NCI-H1048 (cell line): Measurements from ENCODE around the gene KIF1B.
"Not testable (repeated sequence)": the region's sequence is repeated elsewhere in the genome, so short reads cannot be mapped to it uniquely, and the experiment has no call there.

Experiments used
- DNase-seq: peaks from one replicate; lab custom pipeline; 2025; lab: John Stamatoyannopoulos, UW

The KIF1B gene

DNA sequence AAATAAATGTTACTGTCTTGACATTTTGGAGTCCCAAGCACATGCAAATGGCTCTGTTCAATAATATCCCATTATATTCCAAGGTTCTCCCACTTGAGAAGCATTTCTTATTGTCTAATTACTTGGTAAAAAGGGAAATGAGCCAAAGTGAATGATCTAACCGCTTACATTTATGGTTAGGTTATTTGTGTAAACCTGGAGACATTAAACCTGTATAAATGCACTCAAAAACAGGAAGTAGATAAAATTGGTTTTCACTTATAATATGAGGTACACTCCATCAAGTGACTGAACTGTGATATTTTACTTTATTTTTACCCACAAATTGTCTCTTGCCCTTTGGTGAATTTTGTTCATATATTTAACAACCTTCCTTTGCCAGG lies 26.8 kb downstream of the KIF1B start:
- no peak for DNase-seq

DNA sequence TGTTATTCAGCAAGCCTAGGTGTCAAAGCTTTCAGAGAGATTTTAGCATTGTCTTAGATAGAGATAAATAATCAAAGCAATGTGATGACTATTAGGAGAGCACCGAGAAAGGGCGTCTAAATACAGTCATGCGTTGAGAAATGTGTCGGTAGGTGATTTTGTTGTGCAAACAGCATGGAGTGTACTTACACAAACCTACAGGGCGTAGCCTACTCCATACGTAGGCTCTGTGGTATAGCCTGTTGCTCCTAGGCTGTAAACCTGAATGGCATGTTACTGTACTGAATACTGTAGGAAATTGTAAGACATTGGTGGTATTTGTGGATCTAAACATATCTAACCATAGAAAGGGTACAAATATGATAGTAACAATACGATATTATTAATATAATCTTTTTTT lies 31.8 kb downstream of the KIF1B start:
- no peak for DNase-seq

DNA sequence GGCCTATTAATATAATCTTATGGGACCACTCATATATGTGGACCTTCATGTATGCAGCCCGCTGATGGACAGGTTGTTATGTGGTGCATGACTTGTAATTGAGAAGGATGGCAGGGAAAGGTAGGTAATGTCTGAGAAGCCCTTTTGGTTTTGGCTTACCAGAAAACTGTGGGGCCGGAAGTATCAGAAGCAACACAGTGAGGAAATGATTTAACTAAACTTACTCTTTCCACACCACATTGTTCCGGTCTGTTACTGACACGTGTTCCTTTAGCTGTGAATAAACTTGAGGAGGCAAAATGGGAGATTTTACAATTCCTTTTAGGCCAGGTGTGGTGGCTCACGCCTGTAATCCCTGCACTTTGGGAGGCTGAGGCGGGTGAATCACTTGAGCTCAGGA lies 32.4 kb downstream of the KIF1B start:
- DNase-seq, result no peak

DNA sequence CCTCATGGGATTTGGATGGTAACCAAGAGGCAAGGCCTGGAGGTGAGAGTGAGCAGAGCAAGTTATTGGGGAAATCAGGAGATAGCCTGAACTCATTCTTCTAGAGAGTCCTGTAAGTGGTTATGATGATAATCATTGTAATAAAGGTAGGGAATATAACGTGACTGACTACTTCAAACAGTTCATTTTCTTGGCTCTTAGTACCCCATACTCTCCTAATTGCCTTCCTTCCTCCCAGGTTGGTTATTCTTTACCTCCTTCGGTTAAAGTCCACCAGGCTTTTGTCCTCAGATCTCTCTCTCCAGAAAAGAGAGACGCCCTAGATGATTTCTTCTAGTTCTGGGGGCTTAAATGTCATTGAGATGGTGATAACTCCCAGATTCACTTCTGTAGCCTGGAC lies 35.3 kb downstream of the KIF1B start:
- no peak for DNase-seq

GRCh38 chr1:10249808-10250457 lies 39.6 kb downstream of the KIF1B start:
- DNase-seq, result no peak

GRCh38 chr1:10250663-10251062 lies 40.3 kb downstream of the KIF1B start:
- DNase-seq, result no peak

GRCh38 chr1:10251325-10252108 lies 41.1 kb downstream of the KIF1B start:
- not testable (repeated sequence) for DNase-seq

GRCh38 chr1:10252508-10252907 lies 42.1 kb downstream of the KIF1B start:
- no peak for DNase-seq

- no peak for DNase-seq
These were observed 42.8 kb downstream of the KIF1B start for GRCh38 chr1:10253149-10253548.

DNA sequence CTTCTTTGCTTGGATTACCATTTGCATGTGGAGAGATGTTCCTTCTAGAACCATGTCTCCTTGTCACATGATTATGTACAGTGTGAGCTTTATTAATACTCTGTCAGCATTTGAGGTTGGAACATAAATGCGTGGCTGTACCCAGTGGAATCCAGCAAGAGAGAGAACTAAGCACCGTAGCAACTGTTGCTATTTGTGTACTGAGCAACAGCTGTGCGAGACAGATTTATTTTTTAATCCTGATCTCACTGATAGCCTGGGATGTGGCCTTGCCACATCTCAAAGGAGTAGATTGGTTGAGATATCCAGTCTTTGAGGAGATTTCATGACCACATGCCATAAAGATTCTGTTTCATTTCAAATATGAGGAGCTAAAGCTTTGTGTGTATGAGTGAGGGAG lies 43.4 kb downstream of the KIF1B start:
- no peak for DNase-seq

GRCh38 chr1:10257851-10258250 lies 47.5 kb downstream of the KIF1B start:
- no peak for DNase-seq

- not testable (repeated sequence) for DNase-seq
These were observed 49.2 kb downstream of the KIF1B start for GRCh38 chr1:10259547-10259946.

- DNase-seq, result no peak
These were observed 53.2 kb downstream of the KIF1B start for GRCh38 chr1:10263450-10264082.

- no peak for DNase-seq
These were observed 54.7 kb downstream of the KIF1B start for GRCh38 chr1:10265027-10265426.

DNA sequence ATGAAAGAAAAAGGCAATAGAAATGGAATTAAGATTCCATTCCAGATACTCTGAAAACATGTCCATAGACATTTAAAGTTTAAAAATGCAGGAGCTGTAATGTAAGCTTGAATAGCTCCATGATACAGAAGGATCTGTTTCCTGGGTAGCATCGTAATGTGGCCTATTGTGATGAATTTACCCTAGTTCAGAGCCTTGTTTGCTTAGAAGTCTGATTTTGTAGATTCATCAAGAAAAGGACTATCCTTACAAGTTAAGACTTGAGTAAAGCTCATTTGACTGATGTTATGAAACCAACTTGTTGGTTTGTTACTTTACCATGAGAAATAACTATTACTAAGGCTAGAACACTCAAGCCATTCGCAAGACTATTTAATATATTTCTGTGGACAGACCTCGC lies 55.5 kb downstream of the KIF1B start:
- DNase-seq, result no peak

DNA sequence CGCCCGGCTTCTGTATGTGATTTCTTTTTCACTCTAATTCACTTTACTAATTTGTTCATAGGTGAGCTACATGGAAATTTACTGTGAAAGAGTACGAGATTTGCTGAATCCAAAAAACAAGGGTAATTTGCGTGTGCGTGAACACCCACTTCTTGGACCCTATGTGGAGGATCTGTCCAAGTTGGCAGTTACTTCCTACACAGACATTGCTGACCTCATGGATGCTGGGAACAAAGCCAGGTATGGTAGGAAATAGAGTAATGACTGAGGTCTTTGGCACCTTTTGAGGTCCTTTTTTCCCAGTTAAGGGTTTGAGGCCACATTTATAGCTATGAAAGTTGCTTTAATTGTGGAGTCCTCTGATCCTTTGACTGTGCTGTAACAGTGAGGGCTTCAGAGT lies 56.9 kb downstream of the KIF1B start:
- no peak for DNase-seq

GRCh38 chr1:10267921-10268320 lies 57.6 kb downstream of the KIF1B start:
- DNase-seq, result no peak

GRCh38 chr1:10271090-10271489 lies 60.7 kb downstream of the KIF1B start:
- no peak for DNase-seq

DNA sequence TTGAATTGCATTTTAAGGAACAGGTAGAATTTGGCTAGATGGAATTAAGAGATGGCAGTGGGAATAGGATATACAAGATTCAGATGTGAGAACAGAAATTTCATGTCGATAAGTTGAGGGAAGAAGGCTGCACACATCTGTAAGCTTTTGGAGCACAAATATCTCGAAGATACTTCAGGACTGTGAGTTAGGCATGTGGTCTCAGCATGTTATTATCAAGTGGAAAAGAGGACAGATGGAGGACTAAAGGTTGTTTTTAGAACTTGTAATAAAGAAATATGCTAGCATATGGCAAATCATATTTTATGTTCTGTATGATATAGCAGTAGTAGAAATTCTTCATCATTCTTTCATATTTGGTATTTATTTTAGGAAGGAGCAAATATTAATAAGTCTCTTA lies 61.5 kb downstream of the KIF1B start:
- no peak for DNase-seq

DNA sequence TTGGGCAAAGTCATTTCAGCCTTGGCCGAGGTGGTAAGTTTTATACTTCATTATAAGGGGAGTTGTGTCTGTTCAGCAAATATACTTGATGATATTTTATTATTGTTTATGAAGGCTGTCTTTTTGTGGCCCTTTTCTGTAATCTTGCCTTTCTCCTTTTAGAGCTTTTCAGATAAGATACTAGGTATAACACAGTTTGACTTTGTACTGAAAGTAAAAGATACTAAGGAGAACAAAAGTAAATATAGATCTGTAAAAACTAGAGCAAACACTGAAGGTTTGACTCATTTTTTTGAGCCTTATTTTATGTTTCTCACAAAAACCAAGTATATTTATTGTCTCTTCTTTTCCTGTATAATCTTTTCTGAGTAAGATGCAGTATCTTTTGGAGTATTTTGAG lies 61.9 kb downstream of the KIF1B start:
- no peak for DNase-seq

GRCh38 chr1:10278880-10279279 lies 68.5 kb downstream of the KIF1B start:
- no peak for DNase-seq

DNA sequence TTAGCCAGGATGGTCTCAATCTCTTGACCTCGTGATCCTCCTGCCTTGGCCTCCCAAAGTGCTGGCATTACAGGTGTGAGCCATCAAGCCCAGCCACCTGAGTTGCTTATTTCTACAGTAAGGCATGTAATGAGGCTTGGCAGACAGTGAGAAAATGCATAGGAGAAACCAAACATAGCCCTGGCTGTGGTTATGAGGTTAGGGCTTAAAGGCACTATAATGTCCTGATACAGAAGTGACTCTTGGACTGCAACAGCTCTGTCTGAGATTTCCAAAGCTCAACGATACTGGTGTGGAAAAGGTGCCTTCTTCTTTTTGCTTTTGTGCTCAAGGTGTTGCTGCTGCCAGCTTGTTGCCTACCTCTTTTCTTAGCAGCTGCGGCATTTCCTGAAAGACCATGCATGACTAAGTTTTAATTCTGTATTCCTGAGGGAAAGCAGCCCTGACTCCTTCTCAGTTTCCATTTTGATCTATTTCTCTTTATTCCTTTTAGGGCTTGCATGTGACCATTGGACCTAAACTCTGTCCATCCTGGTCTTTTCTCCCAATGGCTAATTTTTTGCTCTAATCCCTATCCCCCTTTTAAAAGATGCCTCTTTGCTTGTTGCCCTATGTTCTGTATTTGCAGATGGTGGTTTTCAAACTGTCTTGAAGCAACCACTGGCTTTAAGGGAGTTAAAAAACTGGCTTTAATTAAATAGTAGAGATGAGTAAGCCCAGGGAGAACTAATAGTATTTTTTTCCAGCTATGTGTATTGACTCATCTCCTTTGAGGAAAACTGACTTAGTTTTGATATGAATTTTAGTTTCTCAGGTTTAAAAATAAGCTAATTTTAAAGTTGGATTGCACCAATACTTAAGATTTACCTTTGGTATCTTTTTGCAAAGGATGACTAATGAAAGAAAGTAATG lies 70.3 kb downstream of the KIF1B start:
- no peak for DNase-seq
